Tibial nerve (tissue), 3 donors: ENCODE results near the gene C11orf86.

ENCODE experiments used
- POLR2A ChIP-seq, 2 donors: fragments of 450-650 bp; IDR thresholded peaks; one replicate each; pipeline ENCODE4 v1.6.1; 2017; ENCODE audit warnings: antibody characterized with exemption in 2 of 2, mild to moderate bottlenecking in 2 of 2, moderate library complexity in 2 of 2
- TF ChIP-seq, protein P1 (sequence below), 5 experiments: fragments of 200-600 bp in 3 of 5; fragments of 450-650 bp in 2 of 5; sonication (generic) in 3 of 5; IDR thresholded peaks; one replicate each; pipeline ENCODE4 v1.5.1; 2016 to 2019; ENCODE audit warnings: antibody characterized with exemption in 5 of 5, mild to moderate bottlenecking in 3 of 5, moderate library complexity in 2 of 5

DNA sequence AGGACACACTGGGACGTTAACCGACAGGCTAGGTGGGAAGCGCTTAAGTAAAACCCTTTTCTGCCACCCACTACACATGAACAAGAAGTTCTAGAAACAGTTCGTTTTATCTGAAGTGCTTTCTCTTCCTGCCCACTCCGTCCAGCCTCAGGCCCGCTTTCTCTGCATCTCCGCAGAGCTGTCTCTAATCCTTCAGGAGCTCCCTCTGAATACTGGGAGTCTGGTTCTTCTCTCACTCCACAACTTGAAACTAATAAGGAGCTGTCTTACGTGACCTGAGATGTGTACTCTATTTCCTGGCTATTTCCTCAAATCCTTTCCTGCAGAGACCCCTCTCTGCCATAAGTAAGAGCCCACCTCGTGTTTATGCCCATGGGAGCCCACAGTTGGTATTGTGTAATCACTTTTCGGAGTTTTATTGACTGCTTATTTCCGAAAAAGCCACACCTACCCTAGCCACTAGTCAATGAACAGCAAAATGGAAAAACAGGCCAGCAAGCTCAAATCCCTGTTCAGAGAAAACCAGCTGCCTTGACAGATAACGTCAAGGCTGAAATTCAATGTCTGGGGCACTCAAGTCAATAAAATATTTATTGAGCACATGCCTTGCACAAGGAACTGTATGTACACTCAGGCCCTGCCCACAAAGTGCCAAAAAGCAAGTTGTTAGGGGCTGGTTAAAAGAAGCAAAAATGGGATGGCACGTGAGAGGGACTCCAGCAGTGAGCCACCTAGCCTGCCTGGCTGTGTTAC is 21.8 kb upstream of the C11orf86 start:
- TF ChIP-seq, protein P1, sequence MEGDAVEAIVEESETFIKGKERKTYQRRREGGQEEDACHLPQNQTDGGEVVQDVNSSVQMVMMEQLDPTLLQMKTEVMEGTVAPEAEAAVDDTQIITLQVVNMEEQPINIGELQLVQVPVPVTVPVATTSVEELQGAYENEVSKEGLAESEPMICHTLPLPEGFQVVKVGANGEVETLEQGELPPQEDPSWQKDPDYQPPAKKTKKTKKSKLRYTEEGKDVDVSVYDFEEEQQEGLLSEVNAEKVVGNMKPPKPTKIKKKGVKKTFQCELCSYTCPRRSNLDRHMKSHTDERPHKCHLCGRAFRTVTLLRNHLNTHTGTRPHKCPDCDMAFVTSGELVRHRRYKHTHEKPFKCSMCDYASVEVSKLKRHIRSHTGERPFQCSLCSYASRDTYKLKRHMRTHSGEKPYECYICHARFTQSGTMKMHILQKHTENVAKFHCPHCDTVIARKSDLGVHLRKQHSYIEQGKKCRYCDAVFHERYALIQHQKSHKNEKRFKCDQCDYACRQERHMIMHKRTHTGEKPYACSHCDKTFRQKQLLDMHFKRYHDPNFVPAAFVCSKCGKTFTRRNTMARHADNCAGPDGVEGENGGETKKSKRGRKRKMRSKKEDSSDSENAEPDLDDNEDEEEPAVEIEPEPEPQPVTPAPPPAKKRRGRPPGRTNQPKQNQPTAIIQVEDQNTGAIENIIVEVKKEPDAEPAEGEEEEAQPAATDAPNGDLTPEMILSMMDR (IDR thresholded peaks at IDR 0.05), result no peak
- no peak for TF ChIP-seq POLR2A (IDR thresholded peaks at IDR 0.05)
